Endothelial cell of umbilical vein (primary cell): ENCODE measurements around the gene CD34. TPM values are rescaled to one million over a fixed set of nuclear protein-coding genes. Genes with fewer than 3 reads are reported as not detected.

ENCODE experiments used
- BruUV-seq: library from RNA; stranded (reverse); fragments of 400-500 nt; replicated peaks from 2 replicates; lab custom pipeline; 2021; lab: Mats Ljungman, UMichigan
- CTCF ChIA-PET: fragments of 300-600, 350-600 bp; sonication (Branson Sonifier 250); formaldehyde crosslinking; loops from one replicate; lab custom pipeline; 2021; ENCODE audit warnings: antibody characterized with exemption, inconsistent platforms; lab: Charles Lee
- POLR2A ChIA-PET: fragments of 300-600, 350-600 bp; sonication (Branson Sonifier 250); formaldehyde crosslinking; loops from one replicate; lab custom pipeline; 2021; ENCODE audit warnings: antibody characterized with exemption, inconsistent platforms; lab: Charles Lee
- DNase-seq: peaks from one replicate; pipeline ENCODE4 v3.0.0-alpha.2; 2011; ENCODE audit warnings: low read depth, low spot score
- FAIRE-seq: peaks from 2 replicates; lab custom pipeline; 2011; peaks lifted over from hg19 to GRCh38; lab: Jason Lieb, UNC
- H2AFZ ChIP-seq: 2 replicates; pipeline ENCODE4 v1.6.0; 2012; ENCODE audit warnings: low read depth, low read length, control low read depth, inconsistent platforms
- H3K27ac ChIP-seq: 2 replicates; pipeline ENCODE4 v1.5.1; 2011; ENCODE audit warnings: low read depth, mild to moderate bottlenecking, control low read depth, low read length, moderate library complexity; ENCODE audit not compliant: insufficient read depth
- H3K27me3 ChIP-seq, 2 experiments: 2 replicates each; pipeline versions ENCODE4 v1.6.0 to v1.6.1; 2011; ENCODE audit warnings: low read length in 2 of 2, mixed read lengths in 1 of 2; ENCODE audit not compliant: control insufficient read depth in 2 of 2, insufficient read depth in 2 of 2
- H3K36me3 ChIP-seq, 2 experiments: 2 replicates in 1 of 2; 3 replicates in 1 of 2; pipeline ENCODE4 v1.5.1; 2011; ENCODE audit warnings: low read length in 2 of 2, mild to moderate bottlenecking in 1 of 2, moderate library complexity in 1 of 2; ENCODE audit not compliant: control insufficient read depth in 2 of 2, insufficient read depth in 2 of 2; ENCODE audit errors: extremely low read depth in 1 of 2
- H3K4me1 ChIP-seq: 3 replicates; pipeline ENCODE4 v1.5.1; 2011; ENCODE audit warnings: mild to moderate bottlenecking, low read length; ENCODE audit not compliant: control insufficient read depth, insufficient read depth; ENCODE audit errors: extremely low read depth
- H3K4me2 ChIP-seq: 2 replicates; pipeline ENCODE4 v1.6.1; 2011; ENCODE audit warnings: low read length, control low read depth, mixed read lengths; ENCODE audit not compliant: insufficient read depth
- H3K4me3 ChIP-seq, 3 experiments: fragments of 200-600 bp in 1 of 3; sonication (generic), shearing (Covaris generic) in 1 of 3; replicated peaks in 1 of 3; 2 replicates each; pipeline ENCODE4 v1.5.1; 2011 to 2016; ENCODE audit warnings: control low read depth in 3 of 3, low read length in 3 of 3, mild to moderate bottlenecking in 2 of 3, inconsistent platforms in 1 of 3, low read depth in 1 of 3, moderate library complexity in 1 of 3; ENCODE audit not compliant: insufficient read depth in 1 of 3
- H3K79me2 ChIP-seq: 2 replicates; pipeline ENCODE4 v1.6.0; 2012; ENCODE audit warnings: low read length, inconsistent platforms; ENCODE audit not compliant: control insufficient read depth, insufficient read depth
- H3K9ac ChIP-seq: replicated peaks from 2 replicates; pipeline ENCODE3; 2011; ENCODE audit warnings: low read length, control low read depth; ENCODE audit not compliant: insufficient read depth; ENCODE audit errors: extremely low read depth
- H3K9me1 ChIP-seq: replicated peaks from 3 replicates; pipeline ENCODE4 v1.6.0; 2011; ENCODE audit warnings: mild to moderate bottlenecking, low read length; ENCODE audit not compliant: control insufficient read depth, insufficient read depth; ENCODE audit errors: extremely low read depth
- H3K9me3 ChIP-seq: replicated peaks from 2 replicates; pipeline ENCODE4 v1.5.1; 2012; ENCODE audit warnings: low read length, inconsistent platforms; ENCODE audit not compliant: control insufficient read depth, insufficient read depth
- H4K20me1 ChIP-seq: replicated peaks from 2 replicates; pipeline ENCODE3; 2011; ENCODE audit warnings: mild to moderate bottlenecking, low read length; ENCODE audit not compliant: control insufficient read depth, insufficient read depth; ENCODE audit errors: extremely low read depth
- CTCF ChIP-seq, 2 donors: IDR thresholded peaks; 1 replicate in 1 of 2; 2 replicates in 1 of 2; pipeline ENCODE4 v1.5.1; 2011; ENCODE audit warnings: low read length in 2 of 2, mild to moderate bottlenecking in 2 of 2, moderate library complexity in 2 of 2, control low read depth in 1 of 2, inconsistent platforms in 1 of 2, low read depth in 1 of 2; ENCODE audit not compliant: insufficient read depth in 1 of 2; ENCODE audit errors: extremely low read depth in 1 of 2
- EZH2 ChIP-seq: IDR thresholded peaks from 2 replicates; pipeline ENCODE4 v1.6.1; 2012; ENCODE audit warnings: borderline replicate concordance, low read depth, mild to moderate bottlenecking, moderate library complexity, low read length, inconsistent platforms; ENCODE audit not compliant: severe bottlenecking
- FOS ChIP-seq: IDR thresholded peaks from 2 replicates; pipeline ENCODE4 v1.6.1; 2011; ENCODE audit warnings: mild to moderate bottlenecking, low read length, moderate library complexity, borderline replicate concordance; ENCODE audit not compliant: insufficient read depth
- GATA2 ChIP-seq: IDR thresholded peaks from 2 replicates; pipeline ENCODE4 v1.7.0; 2011; ENCODE audit warnings: low read depth, mild to moderate bottlenecking, moderate library complexity, mixed read lengths, low read length; ENCODE audit not compliant: insufficient read length, insufficient read depth
- JUN ChIP-seq: IDR thresholded peaks from 2 replicates; pipeline ENCODE4 v1.6.1; 2011; ENCODE audit warnings: borderline replicate concordance, low read depth; ENCODE audit not compliant: insufficient read length, insufficient read depth
- MAX ChIP-seq: IDR thresholded peaks from 2 replicates; pipeline ENCODE4 v1.6.1; 2011; ENCODE audit not compliant: insufficient read depth, insufficient read length
- MYC ChIP-seq: IDR thresholded peaks from one replicate; pipeline ENCODE4 v1.6.1; 2011; ENCODE audit warnings: mild to moderate bottlenecking, low read depth, low read length
- POLR2A ChIP-seq: IDR thresholded peaks from 2 replicates; pipeline ENCODE4 v1.6.1; 2012; ENCODE audit warnings: low read depth, mild to moderate bottlenecking, control low read depth, low read length
- POLR2AphosphoS5 ChIP-seq: IDR thresholded peaks from 2 replicates; pipeline ENCODE4 v1.6.1; 2012; ENCODE audit warnings: low read depth, mild to moderate bottlenecking, control low read depth, low read length, moderate library complexity; ENCODE audit not compliant: insufficient read depth
- dilution Hi-C: fragments of 300-500 bp; cut with MboI; formaldehyde crosslinking; loops from one replicate; pipeline ENCODE4 v1.15.0; 2019; ENCODE audit warnings: low sequenced_read_pairs; ENCODE audit not compliant: extremely low pct_ligation_motif_present
- intact Hi-C: fragments of 100-400 bp; cut with micrococcal nuclease; formaldehyde crosslinking; loops from one replicate; pipeline ENCODE4 v1.10.0; 2022
- polyA plus RNA-seq, 4 experiments: library from polyadenylated mRNA; depleted of rRNA in 3 of 4; stranded (reverse) in 3 of 4; unstranded in 1 of 4; fragments of >200 nt; gene quantifications; 2 replicates each; pipeline versions ENCODE4 v1.2.1 to v1.2.3, GENCODE V29; 2011 to 2012; ENCODE audit warnings: missing spikeins in 1 of 4
- total RNA-seq: library from RNA; stranded (reverse); gene quantifications from 2 replicates; pipeline ENCODE4 v1.2.3, GENCODE V29; 2021

CD34 gene
- total and polyA plus RNA-seq, 2 donors (not counting 3 experiments of a cell fraction or from before 2014, with no cell fraction given) = 102 to 174 TPM

- POLR2A ChIA-PET = no interaction called here
- no peaks in the 10 kb centered on the region for H3K9me3 ChIP-seq
- H3K27me3 ChIP-seq = no peaks in the 10 kb centered on the region
- DNase-seq = no peak
- CTCF ChIA-PET = interaction anchor here (0.5 to 4.0 kb wide), 4 partner anchors 11 to 493 kb away, joined by 3 to 29 read pairs (median 4); no protein-coding TSS in a partner anchor
- no peaks in the 10 kb centered on the region for H4K20me1 ChIP-seq
- no peaks in the 10 kb centered on the region for H3K9me1 ChIP-seq
- H3K4me1 ChIP-seq = peaks cover 23% of the 10 kb centered on the region
- H3K36me3 ChIP-seq = peaks cover 8 to 12% of the 10 kb centered on the region in 2 experiments
- no peak overlapping the region for H3K27ac ChIP-seq
- H3K4me3 ChIP-seq = no peak overlapping the region
- H2AFZ ChIP-seq = no peak overlapping the region
- TF ChIP-seq POLR2AphosphoS5 = no peak
- TF ChIP-seq JUN = no peak
- TF ChIP-seq GATA2 = no peak
- TF ChIP-seq EZH2 = no peak
- TF ChIP-seq POLR2A = no peak
- TF ChIP-seq FOS = no peak
- TF ChIP-seq CTCF (IDR thresholded peaks at IDR 0.05; ENCODE audit: extremely low read depth in 1 of 2, insufficient read depth in 1 of 2, low read depth in 1 of 2, low read length in 2 of 2) = no peak
- TF ChIP-seq MYC = no peak
- TF ChIP-seq MAX = no peak
- H3K9ac ChIP-seq = no peak overlapping the region
- H3K4me2 ChIP-seq = peak overlapping the region; percentile 31
- dilution Hi-C loops (no loop called here), intact Hi-C loops (loop anchor here (1.0 kb wide), 1 partner anchor 10 kb away; no protein-coding TSS in a partner anchor)
- FAIRE-seq = no peak
- H3K79me2 ChIP-seq = peaks cover 76% of the 10 kb centered on the region
- no TSS peak for BruUV-seq
Observed at GRCh38 chr1:207858281-207858680, 52.6 kb downstream of the CD34 start.
